Activated CD4-positive, alpha-beta T cell treated with anti-CD3 and anti-CD28 coated beads, Interleukin-10, Interleukin-2, amounts not matched to agents 100 ng/mL and 50 ng/mL, durations not matched to agents 16 hours and 8 hours (primary cell): ENCODE measurements around the gene MNAT1.
"Not testable (repeated sequence)": the region's sequence is repeated elsewhere in the genome, so short reads cannot be mapped to it uniquely, and the experiment has no call there.

Experiments used
- DNase-seq: peaks from one replicate; pipeline ENCODE4 v3.0.0-alpha.2; 2020

MNAT1 gene

DNA sequence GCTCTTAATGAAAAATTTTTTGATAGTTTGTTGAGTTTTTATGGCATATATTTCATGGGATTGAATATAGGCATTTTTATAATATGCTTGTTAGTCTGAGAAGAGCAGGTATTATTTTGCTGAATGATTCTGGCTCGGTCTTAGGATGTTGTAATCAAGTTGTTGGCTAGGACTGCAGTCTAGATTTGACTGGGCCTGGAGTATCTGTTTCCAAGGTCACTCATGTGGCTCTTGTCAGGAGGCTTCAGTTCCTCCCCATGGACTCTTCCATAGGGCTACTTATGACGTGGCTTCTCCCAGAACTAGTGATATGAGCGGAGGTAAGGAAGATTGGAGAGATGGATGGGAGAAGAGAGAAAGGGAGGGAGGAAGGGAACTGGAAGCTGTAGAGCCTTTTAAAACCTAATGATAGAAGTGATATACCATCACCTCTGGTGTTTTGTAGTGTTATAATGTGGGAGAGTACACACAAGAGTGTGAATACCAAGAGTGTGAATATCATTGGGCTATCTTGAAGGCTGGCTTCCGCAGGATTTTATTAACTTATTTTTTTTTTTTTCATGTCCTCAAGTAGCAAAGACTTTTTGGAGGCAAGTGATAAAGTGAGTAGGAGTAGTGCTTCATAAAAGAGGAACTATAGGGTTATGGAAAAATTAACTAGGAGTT, 4.4 kb downstream of the MNAT1 start:
- no peak for DNase-seq

DNA sequence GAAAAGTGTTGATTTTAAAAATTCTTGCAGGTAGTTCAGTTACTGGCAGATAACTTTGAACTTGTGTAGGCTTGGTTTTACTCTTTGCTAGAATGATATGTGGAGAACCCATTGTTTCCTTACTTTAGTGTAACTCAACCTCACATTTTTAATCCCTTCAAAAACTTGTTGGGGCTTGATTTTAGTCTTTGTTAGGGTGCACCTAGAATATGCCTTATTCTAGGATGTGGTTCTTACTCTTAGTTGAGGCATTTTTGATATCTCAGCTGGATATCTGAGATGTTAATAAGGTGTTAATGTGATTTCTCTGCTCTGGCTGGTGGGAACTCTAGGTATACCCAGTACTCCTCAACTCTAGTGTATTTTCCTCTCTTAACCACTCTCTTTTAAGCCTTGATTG, 10.0 kb downstream of the MNAT1 start:
- DNase-seq, result no peak

DNA sequence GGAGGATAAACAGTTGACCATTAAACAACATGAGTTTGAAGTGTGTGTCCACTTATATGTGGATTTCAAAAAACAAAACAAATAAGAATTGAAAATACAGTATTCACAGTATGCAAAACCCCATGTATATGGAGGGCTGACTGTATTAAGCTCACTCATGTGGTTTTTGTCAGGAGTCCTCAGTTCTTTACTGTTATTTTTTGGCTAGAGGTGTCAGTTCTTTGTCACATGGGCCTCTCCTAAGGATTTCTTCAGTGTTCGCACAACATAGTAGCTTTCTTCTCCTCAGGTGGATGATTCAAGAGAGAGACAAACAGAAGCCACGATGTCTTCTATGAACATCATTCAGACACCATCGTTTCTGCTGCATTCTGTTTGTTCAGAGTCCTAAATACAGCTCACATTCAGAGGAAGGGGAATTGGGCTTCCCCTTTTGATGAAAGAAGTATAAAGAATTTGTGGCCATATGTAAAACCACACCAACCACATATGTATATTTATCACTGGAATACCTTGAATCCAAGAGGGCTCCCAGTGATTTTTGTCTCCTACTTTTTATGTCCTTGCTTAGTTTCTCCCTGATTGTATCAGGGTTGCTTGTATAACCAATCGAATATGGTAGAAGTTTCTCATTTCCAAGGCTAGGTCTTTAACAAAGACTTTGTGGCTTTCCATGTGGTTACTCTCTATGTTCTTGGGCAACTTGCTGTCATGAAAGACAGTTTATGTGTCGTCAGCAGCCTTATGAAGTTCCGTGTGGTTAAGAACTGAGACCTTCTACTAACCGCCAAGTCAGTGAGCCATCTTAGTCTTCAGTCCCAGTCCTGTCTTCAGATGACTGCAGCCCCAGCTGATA, 18.9 kb downstream of the MNAT1 start:
- DNase-seq, result peak; percentile 92

DNA sequence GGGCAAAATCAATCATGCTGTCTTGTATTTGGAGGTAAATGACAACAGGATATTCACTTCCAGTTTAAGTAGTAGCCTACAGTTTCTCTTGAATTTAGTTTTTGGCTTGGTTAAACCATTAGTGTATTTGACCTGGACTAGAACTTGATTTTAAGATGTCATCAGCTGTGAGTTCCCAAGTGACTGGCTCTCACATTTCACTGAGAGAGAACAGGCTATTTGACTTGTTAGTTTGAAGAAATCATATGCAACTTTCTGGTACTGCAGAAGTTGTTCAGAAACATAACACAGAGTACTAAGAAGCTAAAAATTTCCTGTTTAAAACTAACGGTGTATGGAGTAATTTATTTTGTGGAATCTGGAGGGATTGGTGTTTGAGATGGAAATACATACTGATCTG, 22.3 kb downstream of the MNAT1 start:
- DNase-seq, result no peak

DNA sequence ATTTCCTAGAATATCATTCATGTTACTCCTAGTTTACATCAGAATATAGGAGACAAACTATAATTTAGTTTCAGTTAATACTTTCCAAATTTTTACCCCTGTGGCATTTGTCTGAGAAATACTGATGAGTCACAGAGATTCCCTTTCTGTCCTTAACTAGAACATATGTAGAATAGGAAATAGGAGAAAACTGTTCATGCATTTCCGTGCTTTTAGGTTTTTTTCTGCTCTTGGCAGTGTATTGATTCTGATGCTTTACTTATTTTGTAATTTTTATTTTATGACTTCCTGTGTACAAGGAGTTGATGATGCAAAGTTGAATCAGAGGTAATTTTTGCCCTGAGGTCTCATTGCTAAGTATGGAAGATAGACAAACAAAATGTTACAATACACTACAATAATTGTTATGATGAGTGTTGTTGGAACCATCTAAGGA, 23.0 kb downstream of the MNAT1 start:
- DNase-seq, result no peak

DNA sequence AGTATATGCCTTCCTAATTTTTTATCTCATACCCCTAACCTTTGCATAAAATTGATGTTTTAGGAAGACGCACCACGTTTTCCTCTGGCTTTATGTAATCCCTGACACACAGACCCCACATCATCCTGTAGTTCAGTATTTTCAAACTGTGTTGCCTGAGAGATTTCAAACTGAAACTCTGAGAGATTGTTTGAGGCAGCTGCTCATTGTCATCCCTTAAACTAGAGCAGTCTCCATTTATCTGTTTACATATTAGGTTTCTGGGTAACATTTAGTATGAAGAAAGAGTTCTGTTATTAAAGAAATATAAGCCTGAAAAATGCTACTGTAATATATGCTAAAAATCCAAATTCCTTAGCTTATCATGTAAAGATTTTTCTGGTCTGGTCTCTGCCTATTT, 24.3 kb downstream of the MNAT1 start:
- DNase-seq, result no peak

DNA sequence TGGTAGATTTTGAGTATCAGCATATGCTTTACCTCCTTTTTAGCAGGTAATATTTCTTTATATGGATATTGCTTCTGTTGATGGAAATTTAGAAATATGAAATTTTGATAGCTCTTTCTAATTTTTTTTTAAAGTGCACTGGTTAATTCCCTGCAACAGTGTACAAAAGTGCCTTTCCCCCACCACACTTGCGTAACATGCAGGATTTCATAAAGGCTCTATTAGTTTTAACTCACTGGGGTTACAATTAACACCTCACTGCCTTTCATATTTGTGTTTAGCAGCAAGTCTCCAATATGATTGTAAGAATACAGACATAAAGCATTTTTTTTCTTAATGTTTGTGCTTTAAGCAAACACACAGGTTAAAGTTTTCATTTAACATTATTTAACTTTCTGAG, 25.6 kb downstream of the MNAT1 start:
- DNase-seq, result no peak

DNA sequence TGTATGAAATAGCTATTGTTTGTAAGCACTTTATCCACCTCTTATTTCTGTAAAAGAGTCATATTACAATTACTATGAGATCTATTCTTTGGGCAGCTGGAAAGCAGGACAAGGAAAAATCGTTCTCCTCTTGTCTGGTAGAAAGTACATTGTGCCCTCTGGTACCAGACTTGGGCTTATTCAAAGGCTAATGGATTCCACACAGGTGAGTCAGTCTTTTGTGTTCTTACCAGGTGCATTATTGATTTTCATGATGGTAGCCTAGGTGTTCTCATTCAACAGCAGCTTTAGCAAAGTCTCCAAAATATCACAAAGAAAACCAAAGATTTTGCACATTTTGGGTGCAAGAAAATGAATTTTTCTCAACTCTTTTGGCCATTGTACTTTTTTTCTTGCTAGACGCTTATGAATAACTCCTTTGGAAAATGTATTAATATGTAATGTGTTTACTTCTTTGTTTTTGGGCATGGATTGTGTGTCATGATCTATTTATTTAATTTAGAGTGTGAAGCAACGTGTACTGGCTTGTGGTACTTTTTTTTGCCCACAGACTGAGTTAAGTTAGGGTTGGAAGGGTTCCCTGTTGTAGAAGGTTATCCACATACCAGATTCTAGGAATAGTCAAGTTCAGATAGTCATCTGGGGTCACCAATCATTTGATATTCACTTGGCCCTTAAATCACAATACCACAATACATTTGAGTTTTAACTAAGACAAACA, 26.2 kb downstream of the MNAT1 start:
- DNase-seq, result no peak

DNA sequence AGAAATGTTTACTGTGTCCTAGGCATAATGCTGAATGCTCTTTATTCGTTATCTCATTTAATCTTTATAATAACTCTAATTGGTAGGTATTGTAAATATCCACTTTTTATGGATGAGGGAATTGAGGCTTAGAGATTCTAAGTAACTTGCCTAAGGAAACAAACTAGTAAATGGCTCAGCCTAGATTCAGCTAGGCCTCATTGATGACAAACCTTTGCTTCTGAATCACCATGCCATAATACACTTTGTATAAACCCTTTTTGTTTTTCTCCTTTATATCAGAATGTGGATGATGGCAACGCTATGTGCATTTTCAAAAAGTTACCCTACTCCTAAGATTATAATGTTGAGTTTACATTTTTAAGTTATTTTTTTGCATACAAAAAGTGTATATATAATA, 34.0 kb downstream of the MNAT1 start:
- DNase-seq, result no peak

DNA sequence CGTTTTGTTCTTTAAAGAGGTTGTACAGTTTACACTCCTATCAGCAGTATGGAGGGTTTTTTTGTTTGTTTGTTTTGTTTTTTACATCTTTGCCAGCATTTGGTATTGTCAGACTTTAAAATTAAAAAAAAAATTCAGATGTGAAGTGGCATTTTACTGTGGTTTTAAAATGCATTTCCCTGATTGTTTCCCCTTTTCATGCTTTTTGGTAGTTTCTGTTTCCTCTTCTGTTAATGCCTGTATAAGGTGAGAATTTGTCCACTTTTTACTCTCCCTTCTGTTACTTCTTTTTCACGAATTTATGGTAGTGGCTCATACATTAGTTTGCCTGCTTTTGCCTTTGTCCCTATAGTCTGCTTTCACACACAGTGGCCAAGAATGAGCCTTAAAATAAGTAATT, 36.6 kb downstream of the MNAT1 start:
- DNase-seq, result no peak

DNA sequence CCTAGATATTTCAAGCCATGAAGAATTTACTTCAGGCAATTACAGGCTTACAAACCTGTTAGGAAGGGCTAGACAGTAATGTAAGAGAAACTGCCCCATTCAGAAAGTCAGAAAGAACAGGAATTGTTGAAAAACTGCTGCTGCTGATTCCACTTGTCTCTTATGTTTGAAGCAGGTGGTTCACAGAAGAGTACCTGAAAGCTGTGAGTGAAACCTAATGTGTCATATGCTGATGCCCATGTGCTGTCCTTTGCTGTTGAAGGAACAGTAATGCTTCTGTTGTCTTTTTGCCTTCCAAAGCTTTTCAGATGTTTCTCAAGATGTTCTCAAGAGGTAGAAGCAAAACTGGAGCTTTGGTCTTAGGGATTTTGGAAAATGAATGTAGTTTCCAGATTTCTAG, 39.0 kb downstream of the MNAT1 start:
- no peak for DNase-seq

DNA sequence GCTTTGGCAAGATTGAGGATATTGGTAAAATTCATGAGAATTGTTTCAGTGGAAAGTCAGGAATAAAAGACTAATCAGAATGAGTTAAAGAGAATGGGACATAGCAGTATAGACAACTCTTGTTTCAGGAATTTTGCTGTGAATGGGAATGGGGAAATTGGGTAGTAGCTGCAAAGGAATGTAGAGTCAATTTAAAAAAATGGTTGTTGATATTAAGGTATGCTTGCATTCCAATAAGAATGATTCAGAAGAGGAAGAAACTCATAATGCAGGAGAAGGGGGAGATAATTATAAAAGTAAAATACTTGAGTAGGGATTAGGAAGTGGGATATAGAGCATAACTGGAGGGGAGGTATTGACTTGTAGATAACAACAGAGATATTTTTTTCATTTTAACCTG, 40.7 kb downstream of the MNAT1 start:
- no peak for DNase-seq

DNA sequence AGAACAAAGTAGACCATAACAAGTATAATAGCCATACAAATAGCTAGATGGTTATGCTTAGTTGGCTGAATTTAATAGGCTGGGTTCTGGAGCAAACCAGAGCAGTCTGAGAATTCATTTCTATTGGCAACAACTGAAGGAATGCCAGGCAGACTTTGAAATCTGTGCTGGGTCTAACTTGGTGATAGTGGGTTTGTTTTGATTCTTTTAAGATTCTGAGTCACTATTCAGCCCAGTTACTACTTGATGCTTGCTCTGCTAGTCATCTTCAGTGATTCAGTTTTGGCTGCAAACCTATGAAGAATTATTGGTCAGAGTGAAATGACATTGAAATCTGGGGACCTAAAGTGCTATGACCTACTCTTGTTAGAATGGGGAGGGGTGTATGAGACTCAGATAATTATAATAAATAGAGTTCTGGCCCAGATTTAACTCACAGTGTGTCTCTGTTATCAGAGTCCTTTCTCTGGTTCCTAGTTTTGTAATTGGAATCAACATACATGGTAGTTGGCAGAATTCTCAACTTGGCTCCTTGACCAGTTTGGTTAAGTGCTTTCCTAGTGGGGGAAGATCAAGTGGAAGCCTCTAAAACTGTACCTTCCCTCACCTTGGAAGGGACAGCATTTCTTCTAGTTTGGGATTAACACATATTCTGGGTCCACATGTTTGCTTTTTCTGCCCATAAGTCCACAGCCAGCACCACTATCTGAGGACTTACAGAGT, 43.5 kb downstream of the MNAT1 start:
- DNase-seq, result no peak

DNA sequence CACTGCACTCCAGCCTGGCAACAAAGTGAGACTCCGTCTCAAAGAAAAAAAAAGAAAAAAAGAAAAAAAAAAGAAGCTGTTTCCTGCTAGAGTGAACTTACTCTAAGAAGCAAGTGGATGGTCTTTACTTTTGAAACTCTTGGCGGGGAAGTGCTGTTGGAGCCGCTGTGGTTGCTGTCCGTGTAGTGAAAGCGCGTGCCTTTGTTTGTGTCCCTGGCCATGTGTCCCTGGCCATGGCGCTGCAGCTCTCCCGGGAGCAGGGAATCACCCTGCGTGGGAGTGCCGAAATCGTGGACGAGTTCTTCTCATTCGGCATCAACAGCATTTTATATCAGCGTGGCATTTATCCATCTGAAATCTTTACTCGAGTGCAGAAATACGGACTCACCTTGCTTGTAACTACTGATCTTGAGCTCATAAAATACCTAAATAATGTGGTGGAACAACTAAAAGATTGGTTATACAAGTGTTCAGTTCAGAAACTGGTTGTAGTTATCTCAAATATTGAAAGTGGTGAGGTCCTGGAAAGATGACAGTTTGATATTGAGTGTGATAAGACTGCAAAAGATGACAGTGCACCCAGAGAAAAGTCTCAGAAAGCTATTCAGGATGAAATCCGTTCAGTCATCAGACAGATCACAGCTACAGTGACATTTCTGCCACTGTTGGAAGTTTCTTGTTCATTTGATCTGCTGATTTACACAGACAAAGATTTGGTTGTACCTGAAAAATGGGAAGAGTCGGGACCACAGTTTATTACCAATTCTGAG, 45.4 kb downstream of the MNAT1 start:
- DNase-seq, result peak; percentile 19

DNA sequence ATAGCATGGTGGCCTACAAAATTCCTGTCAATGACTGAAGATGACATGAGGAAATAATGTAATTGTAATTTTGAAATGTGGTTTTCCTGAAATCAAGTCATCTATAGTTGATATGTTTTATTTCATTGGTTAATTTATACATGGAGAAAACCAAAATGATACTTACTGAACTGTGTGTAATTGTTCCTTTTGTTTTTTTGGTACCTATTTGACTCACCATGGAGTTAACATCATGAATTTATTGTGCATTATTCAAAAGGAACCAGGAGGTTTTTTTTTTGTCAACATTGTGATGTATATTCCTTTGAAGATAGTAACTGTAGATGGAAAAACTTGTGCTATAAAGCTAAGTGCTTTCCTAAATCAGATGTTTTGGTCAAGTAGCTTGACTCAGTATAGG, 46.0 kb downstream of the MNAT1 start:
- not testable (repeated sequence) for DNase-seq

DNA sequence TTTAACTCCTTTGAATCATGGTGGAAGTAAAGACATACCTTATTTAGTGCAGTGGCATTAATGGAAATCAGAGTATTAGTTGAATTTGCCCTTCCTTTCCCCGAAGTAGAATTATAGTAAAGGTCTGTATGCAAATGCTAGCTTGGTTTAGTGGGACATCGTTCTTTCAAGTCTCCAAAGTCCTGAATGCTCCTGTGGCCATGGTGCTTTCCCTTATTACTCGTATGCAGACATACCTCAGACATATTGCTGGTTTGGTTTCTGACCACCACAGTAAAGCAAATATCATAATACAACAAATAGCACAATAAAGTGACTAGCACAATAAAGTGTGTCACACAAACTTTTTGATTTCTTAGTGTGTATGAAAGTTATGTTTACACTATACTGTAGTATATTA, 52.3 kb downstream of the MNAT1 start:
- no peak for DNase-seq

DNA sequence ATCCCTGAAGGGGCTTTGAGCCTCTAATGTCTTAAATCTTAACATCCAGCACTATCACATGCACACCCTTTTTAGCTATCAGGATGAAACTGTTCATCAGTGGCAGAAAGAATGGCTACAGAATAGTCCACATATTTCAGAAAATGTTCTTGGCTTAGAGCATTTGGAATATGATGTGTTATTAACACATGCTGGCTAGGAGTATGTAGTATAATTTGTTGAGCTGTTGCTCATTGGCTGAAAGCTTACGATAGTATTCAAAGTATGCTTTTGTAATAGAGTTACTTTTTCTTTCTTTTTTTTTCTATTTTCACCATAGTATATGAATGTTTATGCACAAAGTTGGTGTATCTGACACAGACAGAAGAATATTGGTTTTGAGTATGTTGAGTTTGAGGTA, 55.1 kb downstream of the MNAT1 start:
- DNase-seq, result no peak

DNA sequence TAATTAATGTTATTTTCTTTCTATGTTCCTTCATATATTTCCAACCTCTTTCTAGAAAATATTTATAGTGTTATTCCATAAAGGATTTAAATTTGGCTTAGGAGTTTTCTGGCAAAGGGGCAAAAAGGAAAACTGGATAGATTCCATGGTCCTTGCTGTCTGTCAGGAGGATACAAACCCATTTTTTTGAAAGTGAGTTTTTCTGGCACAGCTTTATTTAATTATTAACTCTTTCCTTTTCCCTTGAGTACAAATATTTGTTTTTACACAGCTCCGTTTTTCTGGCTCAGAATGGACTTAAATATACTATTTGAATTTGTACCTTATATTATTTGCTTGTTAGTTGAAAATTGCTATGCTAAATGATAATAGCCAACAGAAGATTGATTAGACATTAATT, 56.3 kb downstream of the MNAT1 start:
- DNase-seq, result no peak

DNA sequence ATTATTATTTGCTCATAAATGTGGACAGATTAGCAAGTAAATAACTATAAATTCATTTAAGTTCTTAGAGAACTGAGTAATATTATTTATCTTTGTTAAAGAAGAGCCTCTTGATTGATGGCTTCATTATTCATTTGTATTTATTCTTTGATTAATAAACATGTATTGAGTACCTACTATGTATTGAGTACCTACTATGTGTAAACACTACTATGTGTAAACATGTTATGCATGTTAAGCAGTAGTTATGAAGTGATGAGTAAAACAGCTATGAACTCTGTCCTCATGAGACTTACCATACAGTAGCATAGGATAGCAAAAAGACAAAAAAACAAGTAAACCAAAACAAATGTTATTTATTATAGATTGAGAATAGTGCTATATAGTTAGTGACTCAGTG, 61.9 kb downstream of the MNAT1 start:
- no peak for DNase-seq

DNA sequence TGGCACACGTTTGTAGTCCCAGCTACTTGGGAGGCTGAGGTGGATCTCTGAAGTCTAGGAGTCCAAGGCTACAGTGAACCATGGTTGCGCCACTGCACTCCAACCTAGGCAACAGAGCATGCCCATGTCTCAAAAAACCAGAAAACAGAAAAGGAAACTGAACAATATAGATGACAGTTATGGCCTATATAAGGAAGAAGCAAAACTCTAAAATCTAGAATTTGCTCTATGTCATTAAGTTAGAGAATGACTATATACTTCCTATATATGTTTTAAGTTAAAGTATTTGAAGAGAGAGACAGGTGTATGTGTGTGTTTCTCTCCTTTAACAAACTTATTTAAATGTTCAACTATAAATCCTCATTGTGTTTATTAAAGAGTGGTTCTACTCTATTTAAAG, 65.8 kb downstream of the MNAT1 start:
- peak; percentile 15 for DNase-seq

DNA sequence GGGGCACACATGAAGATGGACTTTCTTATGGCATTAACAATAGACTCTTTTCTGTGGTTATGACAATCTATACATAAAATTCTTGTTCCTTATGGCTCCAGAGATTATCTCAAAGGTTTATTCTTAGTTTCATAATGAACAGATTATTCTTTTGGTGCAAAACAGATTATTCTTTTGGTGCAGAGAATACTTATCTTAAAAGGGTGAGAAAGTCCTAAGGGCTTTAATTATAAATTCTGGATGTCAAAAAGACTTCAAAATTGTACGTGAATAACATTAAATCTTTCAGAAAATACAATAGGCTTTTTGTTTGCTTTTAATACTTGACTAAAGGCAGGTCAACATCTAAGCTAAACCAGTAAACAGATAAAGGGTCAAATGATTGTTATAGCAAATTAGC, 69.3 kb downstream of the MNAT1 start:
- no peak for DNase-seq

DNA sequence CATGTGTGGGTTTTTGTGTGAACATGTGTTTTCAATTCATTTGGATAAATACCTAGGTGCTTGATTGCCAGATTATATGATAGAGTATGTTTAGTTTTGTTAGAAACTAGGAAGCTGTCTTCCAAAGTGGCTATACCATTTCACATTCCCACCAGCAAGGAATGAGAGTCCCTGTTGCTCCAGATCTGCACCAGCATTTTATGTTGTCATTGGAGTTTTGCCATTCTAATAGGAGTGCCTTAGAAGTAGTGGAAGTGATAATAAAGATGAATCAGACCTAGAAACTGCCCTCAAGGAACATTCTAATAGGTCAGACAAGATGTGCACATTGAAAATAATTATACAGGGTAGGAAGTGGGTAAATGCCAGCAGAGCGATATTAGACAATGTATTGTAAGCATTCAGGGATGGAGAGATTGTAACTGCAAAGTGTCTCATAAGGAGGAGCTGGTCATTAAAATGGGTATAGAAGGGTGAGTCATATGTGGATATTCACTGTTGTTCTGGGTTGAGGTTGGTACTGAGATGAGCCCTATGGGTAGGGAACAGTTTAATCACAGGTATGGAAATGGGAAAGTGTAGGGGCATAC, 71.4 kb downstream of the MNAT1 start:
- peak; percentile 58 for DNase-seq
